Keratinocyte (primary cell): ENCODE results near the gene LEKR1. TPM values are rescaled to one million over a fixed set of nuclear protein-coding genes. Genes with fewer than 3 reads are reported as not detected.

ENCODE experiments used
- DNase-seq: peaks from one replicate; pipeline ENCODE4 v3.0.0-alpha.2; 2011; ENCODE audit warnings: low read depth, missing footprints, low spot score
- FAIRE-seq: peaks from 2 replicates; lab custom pipeline; 2011; peaks lifted over from hg19 to GRCh38; lab: Jason Lieb, UNC
- H2AFZ ChIP-seq: 2 replicates; pipeline ENCODE4 v1.6.0; 2012; ENCODE audit warnings: low read length, control low read depth, inconsistent platforms; ENCODE audit not compliant: control insufficient read depth
- H3K27ac ChIP-seq: 2 replicates; pipeline ENCODE4 v1.5.1; 2011; ENCODE audit warnings: low read length; ENCODE audit not compliant: control insufficient read depth, insufficient read depth
- H3K27me3 ChIP-seq: 3 replicates; pipeline ENCODE4 v1.6.0; 2011; ENCODE audit warnings: low read length; ENCODE audit not compliant: control insufficient read depth, insufficient read depth; ENCODE audit errors: extremely low read depth
- H3K36me3 ChIP-seq, 2 experiments: 2 replicates in 1 of 2; 3 replicates in 1 of 2; pipeline ENCODE4 v1.5.1; 2011; ENCODE audit warnings: low read length in 2 of 2, mild to moderate bottlenecking in 1 of 2; ENCODE audit not compliant: control insufficient read depth in 2 of 2, insufficient read depth in 2 of 2; ENCODE audit errors: extremely low read depth in 1 of 2
- H3K4me1 ChIP-seq: 3 replicates; pipeline ENCODE4 v1.5.1; 2011; ENCODE audit warnings: low read length; ENCODE audit not compliant: control insufficient read depth, insufficient read depth; ENCODE audit errors: extremely low read depth
- H3K4me2 ChIP-seq: 3 replicates; pipeline ENCODE4 v1.6.0; 2011; ENCODE audit warnings: low read depth, low read length; ENCODE audit not compliant: control insufficient read depth, insufficient read depth; ENCODE audit errors: extremely low read depth
- H3K4me3 ChIP-seq, 3 experiments: fragments of 200-600 bp in 1 of 3; sonication (generic) in 1 of 3; 2 replicates in 2 of 3; 3 replicates in 1 of 3; pipeline ENCODE4 v1.5.1; 2011 to 2016; ENCODE audit warnings: low read length in 3 of 3, mild to moderate bottlenecking in 3 of 3, control low read depth in 2 of 3, inconsistent platforms in 1 of 3, low read depth in 1 of 3, mixed read lengths in 1 of 3, mixed run types in 1 of 3, moderate library complexity in 1 of 3; ENCODE audit not compliant: control insufficient read depth in 2 of 3, insufficient read depth in 2 of 3; ENCODE audit errors: extremely low read depth in 1 of 3
- H3K79me2 ChIP-seq: 2 replicates; pipeline ENCODE4 v1.6.0; 2012; ENCODE audit warnings: low read length; ENCODE audit not compliant: control insufficient read depth, insufficient read depth
- H3K9ac ChIP-seq: 3 replicates; pipeline ENCODE4 v1.6.0; 2011; ENCODE audit warnings: low read length; ENCODE audit not compliant: control insufficient read depth, insufficient read depth; ENCODE audit errors: extremely low read depth
- H3K9me1 ChIP-seq: 3 replicates; pipeline ENCODE4 v1.6.0; 2011; ENCODE audit warnings: low read length; ENCODE audit not compliant: control insufficient read depth, insufficient read depth; ENCODE audit errors: extremely low read depth
- H3K9me3 ChIP-seq: 2 replicates; pipeline ENCODE4 v1.5.1; 2012; ENCODE audit warnings: low read depth, low read length; ENCODE audit not compliant: control insufficient read depth
- H4K20me1 ChIP-seq: 3 replicates; pipeline ENCODE4 v1.6.0; 2011; ENCODE audit warnings: low read length; ENCODE audit not compliant: control insufficient read depth, insufficient read depth; ENCODE audit errors: extremely low read depth
- EZH2 ChIP-seq: IDR thresholded peaks from one replicate; pipeline ENCODE4 v1.6.1; 2012; ENCODE audit warnings: inconsistent platforms, mild to moderate bottlenecking, low read length, moderate library complexity
- dilution Hi-C: fragments of 300-500 bp; cut with MboI; formaldehyde crosslinking; loops from one replicate; pipeline ENCODE4 v1.7.0; 2020; ENCODE audit warnings: low sequenced_read_pairs; ENCODE audit not compliant: extremely low pct_ligation_motif_present
- polyA plus RNA-seq, 5 experiments: library from polyadenylated mRNA; depleted of rRNA in 3 of 5; stranded (reverse) in 3 of 5; stranded (forward) in 1 of 5; unstranded in 1 of 5; fragments of >200 nt; gene quantifications; 1 replicate in 1 of 5; 2 replicates in 3 of 5; 3 replicates in 1 of 5; pipeline versions ENCODE4 v1.2.1 to v1.2.3, GENCODE V29; 2011 to 2012; ENCODE audit warnings: missing spikeins in 2 of 5, low read depth in 1 of 5, low replicate concordance in 1 of 5
- TF ChIP-seq, protein P1 (sequence below), 3 experiments: IDR thresholded peaks in 1 of 3; conservative IDR thresholded peaks in 1 of 3; optimal IDR thresholded peaks in 1 of 3; 2 replicates in 2 of 3; 3 replicates in 1 of 3; pipeline versions ENCODE3 to v1.5.1; 2011; ENCODE audit warnings: low read length in 3 of 3, mild to moderate bottlenecking in 3 of 3, moderate library complexity in 2 of 3, control low read depth in 1 of 3, inconsistent platforms in 1 of 3; ENCODE audit not compliant: insufficient read depth in 2 of 3; ENCODE audit errors: extremely low read depth in 1 of 3

The LEKR1 gene
- polyA plus RNA-seq, 1 donor (not counting 4 experiments of a cell fraction or from before 2014, with no cell fraction given), result 0.63 TPM

- dilution Hi-C loops, result no loop called here
- DNase-seq, result no peak
These were observed 241.0 kb downstream of the LEKR1 start for GRCh38 chr3:157067114-157067513.

DNA sequence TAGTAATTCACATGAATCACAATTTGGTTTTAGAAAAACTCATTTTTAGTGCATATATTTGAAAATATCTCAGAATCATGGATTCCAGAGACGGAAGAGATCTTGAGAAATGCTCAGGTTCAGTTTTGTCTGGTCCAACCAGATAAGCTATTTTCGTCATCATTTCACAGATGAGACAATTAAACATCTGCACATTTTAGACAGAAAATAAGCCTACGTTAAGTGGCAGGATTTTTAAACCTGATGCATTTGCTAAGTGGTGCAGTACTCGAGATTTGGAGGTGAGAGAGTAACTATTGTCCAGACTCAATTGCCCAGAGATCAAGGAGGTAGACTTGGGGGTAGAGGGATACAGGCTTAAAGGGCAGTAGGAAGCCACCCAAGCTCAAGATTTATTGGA lies 243.3 kb downstream of the LEKR1 start:
- no peaks in the 10 kb centered on the region for H3K27me3 ChIP-seq
- no peak overlapping the region for H3K9ac ChIP-seq
- no peaks in the 10 kb centered on the region for H3K79me2 ChIP-seq
- no peak for DNase-seq
- dilution Hi-C loops, result no loop called here
- H3K4me1 ChIP-seq, result no peaks in the 10 kb centered on the region
- H2AFZ ChIP-seq, result no peak overlapping the region
- no peak overlapping the region for H3K4me2 ChIP-seq
- no peaks in the 10 kb centered on the region for H3K36me3 ChIP-seq
- H3K9me1 ChIP-seq, result no peaks in the 10 kb centered on the region
- TF ChIP-seq EZH2, result no peak
- TF ChIP-seq, protein P1, sequence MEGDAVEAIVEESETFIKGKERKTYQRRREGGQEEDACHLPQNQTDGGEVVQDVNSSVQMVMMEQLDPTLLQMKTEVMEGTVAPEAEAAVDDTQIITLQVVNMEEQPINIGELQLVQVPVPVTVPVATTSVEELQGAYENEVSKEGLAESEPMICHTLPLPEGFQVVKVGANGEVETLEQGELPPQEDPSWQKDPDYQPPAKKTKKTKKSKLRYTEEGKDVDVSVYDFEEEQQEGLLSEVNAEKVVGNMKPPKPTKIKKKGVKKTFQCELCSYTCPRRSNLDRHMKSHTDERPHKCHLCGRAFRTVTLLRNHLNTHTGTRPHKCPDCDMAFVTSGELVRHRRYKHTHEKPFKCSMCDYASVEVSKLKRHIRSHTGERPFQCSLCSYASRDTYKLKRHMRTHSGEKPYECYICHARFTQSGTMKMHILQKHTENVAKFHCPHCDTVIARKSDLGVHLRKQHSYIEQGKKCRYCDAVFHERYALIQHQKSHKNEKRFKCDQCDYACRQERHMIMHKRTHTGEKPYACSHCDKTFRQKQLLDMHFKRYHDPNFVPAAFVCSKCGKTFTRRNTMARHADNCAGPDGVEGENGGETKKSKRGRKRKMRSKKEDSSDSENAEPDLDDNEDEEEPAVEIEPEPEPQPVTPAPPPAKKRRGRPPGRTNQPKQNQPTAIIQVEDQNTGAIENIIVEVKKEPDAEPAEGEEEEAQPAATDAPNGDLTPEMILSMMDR (optimal IDR thresholded peaks at IDR 0.05 in 1 of 3, IDR thresholded peaks at IDR 0.05 in 1 of 3, conservative IDR thresholded peaks at IDR 0.05 in 1 of 3; ENCODE audit: extremely low read depth in 1 of 3, insufficient read depth in 2 of 3, low read length in 3 of 3), result no peak
- H4K20me1 ChIP-seq, result no peaks in the 10 kb centered on the region
- no peak overlapping the region for H3K27ac ChIP-seq
- no peak overlapping the region for H3K4me3 ChIP-seq
- no peaks in the 10 kb centered on the region for H3K9me3 ChIP-seq
- peak; percentile 48 for FAIRE-seq

More at GRCh38 chr3:157067114-157067513, 241.0 kb downstream of the LEKR1 start:
- Histone ChIP-seq H3K27ac (no peak overlapping the region), H3K9me3 (no peaks in the 10 kb centered on the region), H2AFZ (no peak overlapping the region), H3K4me3 (no peak overlapping the region), H3K9me1 (no peaks in the 10 kb centered on the region), H3K9ac (no peak overlapping the region), H3K79me2 (no peaks in the 10 kb centered on the region), H3K4me1 (no peaks in the 10 kb centered on the region), H4K20me1 (no peaks in the 10 kb centered on the region), H3K27me3 (no peaks in the 10 kb centered on the region), H3K36me3 (no peaks in the 10 kb centered on the region), H3K4me2 (no peak overlapping the region)
- no peak for TF ChIP-seq EZH2
- TF ChIP-seq, protein P1 (optimal IDR thresholded peaks at IDR 0.05 in 1 of 3, IDR thresholded peaks at IDR 0.05 in 1 of 3, conservative IDR thresholded peaks at IDR 0.05 in 1 of 3; ENCODE audit: extremely low read depth in 1 of 3, insufficient read depth in 2 of 3, low read length in 3 of 3), result no peak
- no peak for FAIRE-seq
